HL-60 (cell line): ENCODE results near the gene SLC52A1.

Experiments used
- DNase-seq, 2 experiments: peaks; one replicate each; pipeline ENCODE4 v3.0.0-alpha.2; 2010 to 2020; ENCODE audit warnings: low read depth in 1 of 2, low spot score in 1 of 2
- H3K27ac ChIP-seq: fragments of 250-450 bp; sonication (Bioruptor Pico); replicated peaks from 2 replicates; pipeline ENCODE4 v1.5.1; 2020; ENCODE audit warnings: mild to moderate bottlenecking, moderate library complexity
- H3K27me3 ChIP-seq: fragments of 250-450 bp; sonication (Bioruptor Pico); 2 replicates; pipeline ENCODE4 v1.5.1; 2021; ENCODE audit warnings: mild to moderate bottlenecking, moderate library complexity; ENCODE audit not compliant: insufficient read depth, poor library complexity, severe bottlenecking
- H3K4me3 ChIP-seq: replicated peaks from 2 replicates; pipeline ENCODE4 v1.5.1; 2011; ENCODE audit warnings: mild to moderate bottlenecking, control low read depth, low read length; ENCODE audit not compliant: insufficient read depth
- CTCF ChIP-seq: IDR thresholded peaks from one replicate; pipeline ENCODE4 v1.5.1; 2011; ENCODE audit warnings: low read length, control low read depth, inconsistent platforms; ENCODE audit not compliant: insufficient read depth
- GABPA ChIP-seq: IDR thresholded peaks from 2 replicates; pipeline ENCODE4 v1.6.1; 2012; ENCODE audit warnings: low read depth
- POLR2AphosphoS5 ChIP-seq: IDR thresholded peaks from 2 replicates; pipeline ENCODE4 v1.6.1; 2012; ENCODE audit warnings: low read depth
- REST ChIP-seq: IDR thresholded peaks from 2 replicates; pipeline ENCODE4 v1.6.1; 2012; ENCODE audit warnings: low read depth; ENCODE audit not compliant: insufficient replicate concordance
- SPI1 ChIP-seq: IDR thresholded peaks from 2 replicates; pipeline ENCODE4 v1.6.1; 2012; ENCODE audit warnings: low read depth, mild to moderate bottlenecking, borderline replicate concordance

SLC52A1 gene

GRCh38 chr17:4999430-5000093, 35.7 kb downstream of the SLC52A1 start:
- TF ChIP-seq REST (no peak), GABPA (no peak), SPI1 (no peak), CTCF (no peak), POLR2AphosphoS5 (no peak)
- H3K27me3 ChIP-seq = no peaks in the 10 kb centered on the region
- no peak overlapping the region for H3K27ac ChIP-seq
- no peak overlapping the region for H3K4me3 ChIP-seq
- DNase-seq = no peak

GRCh38 chr17:4998732-4999429, 36.3 kb downstream of the SLC52A1 start:
- peak overlapping the region; percentile 68 for H3K4me3 ChIP-seq
- no peaks in the 10 kb centered on the region for H3K27me3 ChIP-seq
- no peak overlapping the region for H3K27ac ChIP-seq
- DNase-seq = no peak
- TF ChIP-seq GABPA (no peak), REST (no peak), POLR2AphosphoS5 (no peak), CTCF (no peak)

- Histone ChIP-seq H3K27me3 (no peaks in the 10 kb centered on the region), H3K27ac (peak overlapping the region; percentile 46; the same call in 1 of the 2 replicates), H3K4me3 (peak overlapping the region; percentile 68)
- DNase-seq = no peak
- TF ChIP-seq CTCF = no peak
- no peak for TF ChIP-seq POLR2AphosphoS5
- no peak for TF ChIP-seq GABPA
- TF ChIP-seq SPI1 = no peak
- no peak for TF ChIP-seq REST
These were observed 37.0 kb downstream of the SLC52A1 start for GRCh38 chr17:4998027-4998731.
